ENCODE measurements around the gene REXO4.
"Not testable (repeated sequence)": the region's sequence is repeated elsewhere in the genome, so short reads cannot be mapped to it uniquely, and the experiment has no call there.

Gene REXO4

DNA sequence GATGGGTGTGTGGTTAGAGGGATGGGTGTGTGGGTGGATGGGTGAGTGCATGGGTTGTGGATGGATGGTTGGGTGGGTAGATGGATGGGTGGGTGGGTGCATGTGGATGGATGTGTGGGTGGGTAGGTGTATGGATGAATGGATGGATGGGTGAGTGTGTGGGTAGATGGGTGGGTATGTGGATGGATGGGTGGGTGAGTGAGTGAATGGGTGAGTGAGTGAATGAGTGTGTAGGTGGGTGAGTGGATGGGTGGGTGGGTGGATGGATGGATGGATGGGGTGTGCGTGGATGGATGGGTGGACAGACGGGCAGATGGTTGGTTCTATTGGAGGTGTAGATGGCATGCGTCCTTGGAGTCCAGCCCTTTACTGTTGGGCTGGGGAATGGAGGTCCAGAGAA lies 24.4 kb downstream of the REXO4 start:
- Mint-ChIP-seq H3K27me3 (peaks cover 3% of the 10 kb centered on the region), H3K27ac (no peak overlapping the region), H3K4me1 (ENCODE audit: low read depth) (peaks cover 2% of the 10 kb centered on the region), H3K36me3 (no peaks in the 10 kb centered on the region), H3K9me3 (ENCODE audit: low read depth) (no peaks in the 10 kb centered on the region), H3K4me3 (no peak overlapping the region)

DNA sequence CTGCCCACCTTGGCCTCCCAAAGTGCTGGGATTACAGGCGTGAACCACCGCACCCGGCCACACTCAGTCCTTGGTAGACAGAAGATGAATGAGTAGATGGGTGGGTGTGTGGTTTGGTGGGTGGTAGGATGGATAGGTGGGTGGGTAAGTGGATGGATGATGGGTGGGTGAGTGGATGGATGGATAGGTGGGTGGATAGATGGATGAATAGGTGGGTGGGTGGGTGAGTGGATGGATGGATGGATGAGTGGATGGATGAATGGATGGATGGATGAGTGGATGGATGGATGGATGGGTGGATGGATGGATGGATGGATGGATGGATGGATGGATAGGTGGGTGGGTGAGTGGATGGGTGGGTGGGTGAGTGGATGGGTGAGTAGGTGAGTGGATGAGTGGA lies 25.5 kb downstream of the REXO4 start:
- not testable (repeated sequence) for H3K27ac Mint-ChIP-seq; H3K27me3 Mint-ChIP-seq; H3K4me3 Mint-ChIP-seq; H3K9me3 Mint-ChIP-seq (ENCODE audit: low read depth); H3K4me1 Mint-ChIP-seq (ENCODE audit: low read depth); H3K36me3 Mint-ChIP-seq

- not testable (repeated sequence) for H3K27me3 Mint-ChIP-seq; H3K4me3 Mint-ChIP-seq; H3K27ac Mint-ChIP-seq; H3K4me1 Mint-ChIP-seq (ENCODE audit: low read depth); H3K9me3 Mint-ChIP-seq (ENCODE audit: low read depth); H3K36me3 Mint-ChIP-seq
These were observed 26.4 kb downstream of the REXO4 start for GRCh38 chr9:133391449-133391848.

DNA sequence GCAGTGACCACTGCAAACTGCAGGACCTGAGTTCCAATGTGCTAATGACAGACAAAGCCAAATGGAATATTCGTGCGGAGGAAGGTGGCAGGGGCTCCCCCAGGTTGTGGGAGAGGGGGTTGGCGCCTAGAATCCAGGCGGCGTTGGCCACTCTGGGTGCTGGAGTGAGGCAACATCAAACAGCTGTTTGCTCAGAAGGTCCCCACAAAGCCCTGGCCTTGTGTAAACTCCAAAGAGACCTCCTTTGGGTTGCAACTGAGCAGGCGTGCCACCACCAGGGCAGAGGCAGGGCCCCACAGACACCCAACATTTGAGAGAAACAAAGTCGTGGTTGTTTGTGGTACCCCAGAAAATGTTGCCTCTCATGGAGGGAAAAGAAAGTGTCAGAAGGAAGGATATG lies 27.1 kb downstream of the REXO4 start:
- Mint-ChIP-seq H3K27me3 (peaks cover 3% of the 10 kb centered on the region), H3K9me3 (ENCODE audit: low read depth) (no peaks in the 10 kb centered on the region), H3K4me1 (ENCODE audit: low read depth) (no peaks in the 10 kb centered on the region), H3K27ac (no peak overlapping the region), H3K36me3 (no peaks in the 10 kb centered on the region), H3K4me3 (no peak overlapping the region)

- H3K36me3 Mint-ChIP-seq = no peaks in the 10 kb centered on the region
- H3K27me3 Mint-ChIP-seq = peaks cover 3% of the 10 kb centered on the region
- no peak overlapping the region for H3K4me3 Mint-ChIP-seq
- no peak overlapping the region for H3K27ac Mint-ChIP-seq
- no peaks in the 10 kb centered on the region for H3K4me1 Mint-ChIP-seq (ENCODE audit: low read depth)
- no peaks in the 10 kb centered on the region for H3K9me3 Mint-ChIP-seq (ENCODE audit: low read depth)
These were observed 28.2 kb downstream of the REXO4 start for GRCh38 chr9:133389562-133389961.

- no peaks in the 10 kb centered on the region for H3K36me3 Mint-ChIP-seq
- no peak overlapping the region for H3K27ac Mint-ChIP-seq
- H3K27me3 Mint-ChIP-seq = peaks cover 3% of the 10 kb centered on the region
- H3K9me3 Mint-ChIP-seq (ENCODE audit: low read depth) = no peaks in the 10 kb centered on the region
- no peaks in the 10 kb centered on the region for H3K4me1 Mint-ChIP-seq (ENCODE audit: low read depth)
- no peak overlapping the region for H3K4me3 Mint-ChIP-seq
These were observed 28.7 kb downstream of the REXO4 start for GRCh38 chr9:133389025-133389557.

- Mint-ChIP-seq H3K4me1 (ENCODE audit: low read depth) (no peaks in the 10 kb centered on the region), H3K27ac (no peak overlapping the region), H3K9me3 (ENCODE audit: low read depth) (no peaks in the 10 kb centered on the region), H3K27me3 (peaks cover 3% of the 10 kb centered on the region), H3K4me3 (no peak overlapping the region), H3K36me3 (no peaks in the 10 kb centered on the region)
These were observed 30.1 kb downstream of the REXO4 start for GRCh38 chr9:133387680-133388079.

- Mint-ChIP-seq H3K9me3 (ENCODE audit: low read depth) (no peaks in the 10 kb centered on the region), H3K36me3 (no peaks in the 10 kb centered on the region), H3K27me3 (peaks cover 3% of the 10 kb centered on the region), H3K4me3 (no peak overlapping the region), H3K27ac (no peak overlapping the region), H3K4me1 (ENCODE audit: low read depth) (no peaks in the 10 kb centered on the region)
These were observed 31.5 kb downstream of the REXO4 start for GRCh38 chr9:133386338-133386737.

DNA sequence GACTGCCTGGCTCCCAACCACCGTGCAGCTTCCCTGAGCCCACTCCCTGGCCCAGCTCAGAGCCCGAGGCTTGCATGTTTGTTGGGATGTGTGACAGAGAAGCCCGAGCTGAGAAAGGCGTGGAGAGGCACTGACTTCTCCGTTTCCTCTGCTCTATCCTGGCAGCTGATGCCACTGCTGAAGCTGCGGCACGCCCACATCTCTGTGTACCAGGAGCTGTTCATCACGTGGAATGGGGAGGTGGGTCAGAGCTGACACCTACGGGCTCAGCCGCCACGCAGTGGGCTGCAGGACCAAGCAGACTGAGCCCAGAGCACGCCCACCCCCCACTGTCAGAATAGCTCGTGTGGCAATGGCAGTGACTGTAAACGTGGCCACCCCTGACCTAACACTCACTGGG lies 32.4 kb downstream of the REXO4 start:
- no peak overlapping the region for H3K4me3 Mint-ChIP-seq
- no peaks in the 10 kb centered on the region for H3K9me3 Mint-ChIP-seq (ENCODE audit: low read depth)
- peaks cover 3% of the 10 kb centered on the region for H3K27me3 Mint-ChIP-seq
- no peaks in the 10 kb centered on the region for H3K4me1 Mint-ChIP-seq (ENCODE audit: low read depth)
- no peaks in the 10 kb centered on the region for H3K36me3 Mint-ChIP-seq
- H3K27ac Mint-ChIP-seq = no peak overlapping the region

- H3K9me3 Mint-ChIP-seq (ENCODE audit: low read depth) = no peaks in the 10 kb centered on the region
- H3K27me3 Mint-ChIP-seq = peaks cover under 1% of the 10 kb centered on the region
- no peak overlapping the region for H3K27ac Mint-ChIP-seq
- H3K4me3 Mint-ChIP-seq = no peak overlapping the region
- no peaks in the 10 kb centered on the region for H3K36me3 Mint-ChIP-seq
- no peaks in the 10 kb centered on the region for H3K4me1 Mint-ChIP-seq (ENCODE audit: low read depth)
These were observed 33.0 kb downstream of the REXO4 start for GRCh38 chr9:133384736-133385321.

GRCh38 chr9:133383438-133383837 lies 34.4 kb downstream of the REXO4 start:
- H3K27me3 Mint-ChIP-seq = no peaks in the 10 kb centered on the region
- H3K36me3 Mint-ChIP-seq = no peaks in the 10 kb centered on the region
- no peaks in the 10 kb centered on the region for H3K4me1 Mint-ChIP-seq (ENCODE audit: low read depth)
- H3K27ac Mint-ChIP-seq = no peak overlapping the region
- H3K4me3 Mint-ChIP-seq = no peak overlapping the region
- H3K9me3 Mint-ChIP-seq (ENCODE audit: low read depth) = no peaks in the 10 kb centered on the region

GRCh38 chr9:133382507-133383141 lies 35.2 kb downstream of the REXO4 start:
- H3K27ac Mint-ChIP-seq = no peak overlapping the region
- no peaks in the 10 kb centered on the region for H3K36me3 Mint-ChIP-seq
- no peak overlapping the region for H3K4me3 Mint-ChIP-seq
- no peaks in the 10 kb centered on the region for H3K27me3 Mint-ChIP-seq
- H3K4me1 Mint-ChIP-seq (ENCODE audit: low read depth) = no peaks in the 10 kb centered on the region
- H3K9me3 Mint-ChIP-seq (ENCODE audit: low read depth) = no peaks in the 10 kb centered on the region

- H3K4me1 Mint-ChIP-seq (ENCODE audit: low read depth) = no peaks in the 10 kb centered on the region
- H3K27me3 Mint-ChIP-seq = no peaks in the 10 kb centered on the region
- H3K27ac Mint-ChIP-seq = no peak overlapping the region
- no peaks in the 10 kb centered on the region for H3K9me3 Mint-ChIP-seq (ENCODE audit: low read depth)
- no peak overlapping the region for H3K4me3 Mint-ChIP-seq
- H3K36me3 Mint-ChIP-seq = no peaks in the 10 kb centered on the region
These were observed 37.1 kb downstream of the REXO4 start for GRCh38 chr9:133380734-133381133.

GRCh38 chr9:133379153-133380086 lies 38.4 kb downstream of the REXO4 start:
- Mint-ChIP-seq H3K27me3 (no peaks in the 10 kb centered on the region), H3K4me1 (ENCODE audit: low read depth) (peaks cover 3% of the 10 kb centered on the region), H3K4me3 (no peak overlapping the region), H3K9me3 (ENCODE audit: low read depth) (no peaks in the 10 kb centered on the region), H3K36me3 (no peaks in the 10 kb centered on the region), H3K27ac (no peak overlapping the region)

- Mint-ChIP-seq H3K36me3 (no peaks in the 10 kb centered on the region), H3K27me3 (no peaks in the 10 kb centered on the region), H3K4me3 (peak overlapping the region; percentile 12), H3K27ac (no peak overlapping the region), H3K9me3 (ENCODE audit: low read depth) (no peaks in the 10 kb centered on the region), H3K4me1 (ENCODE audit: low read depth) (peaks cover 7% of the 10 kb centered on the region)
These were observed 39.3 kb downstream of the REXO4 start for GRCh38 chr9:133378408-133378962.

Measured in activated naive CD8-positive, alpha-beta T cell (primary cell).